NB4 (cell line): ENCODE results near the gene MGA.

Source experiments
- DNase-seq: peaks from one replicate; pipeline ENCODE4 v3.0.0; 2010; ENCODE audit warnings: low read depth
- H3K4me3 ChIP-seq: one replicate; pipeline ENCODE4 v1.5.1; 2011; ENCODE audit warnings: mild to moderate bottlenecking, low read depth, low read length, moderate library complexity
- MYC ChIP-seq: IDR thresholded peaks from 2 replicates; pipeline ENCODE4 v1.6.1; 2011; ENCODE audit warnings: low read depth, low read length
- POLR2A ChIP-seq: IDR thresholded peaks from 2 replicates; pipeline ENCODE4 v1.6.1; 2011; ENCODE audit warnings: mild to moderate bottlenecking; ENCODE audit not compliant: insufficient read length; ENCODE audit errors: extremely low read depth
- TF ChIP-seq, protein P1 (sequence below): IDR thresholded peaks from 2 replicates; pipeline ENCODE4 v1.6.1; 2011; ENCODE audit warnings: low read depth, low read length
- TF ChIP-seq, protein P2 (sequence below): IDR thresholded peaks from one replicate; pipeline ENCODE4 v1.5.1; 2012; ENCODE audit warnings: low read depth, low read length

MGA gene

DNA sequence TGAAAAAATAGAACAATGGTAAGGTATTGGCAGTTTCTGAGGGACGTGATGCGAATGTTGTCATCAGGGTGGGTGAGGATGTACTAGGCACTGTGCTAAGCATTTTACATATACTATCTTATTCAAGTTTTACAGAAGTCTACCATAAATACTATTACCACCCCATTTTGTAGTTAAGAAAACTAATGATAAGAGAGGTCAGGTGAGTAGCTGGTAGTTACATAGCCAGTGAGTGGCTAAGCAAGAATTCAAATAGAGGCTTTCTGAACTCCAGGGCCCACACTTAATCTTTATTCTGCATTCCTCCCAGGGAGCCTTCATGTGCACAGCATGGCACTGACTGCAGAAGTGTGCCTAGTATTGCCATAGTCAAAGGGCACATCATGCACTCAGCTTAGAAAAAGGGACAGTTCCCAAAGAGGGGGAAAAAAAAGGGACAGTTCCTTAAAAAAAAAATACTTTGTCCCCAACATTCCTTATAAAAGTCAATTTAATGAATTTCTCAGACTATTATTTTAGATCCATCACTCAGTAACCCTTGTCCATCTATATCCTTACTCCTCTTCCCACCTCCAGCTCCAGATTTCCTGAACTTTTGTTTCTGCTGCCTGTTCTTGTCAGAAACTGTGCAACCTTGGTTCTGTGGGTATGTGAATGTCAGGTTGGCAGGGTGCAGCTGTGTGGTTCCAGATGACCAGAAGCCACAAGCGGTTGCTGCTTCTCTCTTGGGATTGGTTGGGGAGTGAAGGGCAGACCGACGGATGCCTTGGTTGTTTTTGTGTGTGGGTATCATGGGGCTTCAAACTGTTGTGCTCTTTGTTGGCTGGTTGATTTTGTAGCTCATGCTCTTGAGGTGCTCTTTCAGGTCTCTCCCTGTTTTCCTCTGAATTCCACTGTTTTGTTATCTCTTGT is 122.4 kb downstream of the MGA start:
- TF ChIP-seq POLR2A (no peak), MYC (no peak)
- TF ChIP-seq, protein P1, sequence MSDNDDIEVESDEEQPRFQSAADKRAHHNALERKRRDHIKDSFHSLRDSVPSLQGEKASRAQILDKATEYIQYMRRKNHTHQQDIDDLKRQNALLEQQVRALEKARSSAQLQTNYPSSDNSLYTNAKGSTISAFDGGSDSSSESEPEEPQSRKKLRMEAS = no peak
- TF ChIP-seq, protein P2, sequence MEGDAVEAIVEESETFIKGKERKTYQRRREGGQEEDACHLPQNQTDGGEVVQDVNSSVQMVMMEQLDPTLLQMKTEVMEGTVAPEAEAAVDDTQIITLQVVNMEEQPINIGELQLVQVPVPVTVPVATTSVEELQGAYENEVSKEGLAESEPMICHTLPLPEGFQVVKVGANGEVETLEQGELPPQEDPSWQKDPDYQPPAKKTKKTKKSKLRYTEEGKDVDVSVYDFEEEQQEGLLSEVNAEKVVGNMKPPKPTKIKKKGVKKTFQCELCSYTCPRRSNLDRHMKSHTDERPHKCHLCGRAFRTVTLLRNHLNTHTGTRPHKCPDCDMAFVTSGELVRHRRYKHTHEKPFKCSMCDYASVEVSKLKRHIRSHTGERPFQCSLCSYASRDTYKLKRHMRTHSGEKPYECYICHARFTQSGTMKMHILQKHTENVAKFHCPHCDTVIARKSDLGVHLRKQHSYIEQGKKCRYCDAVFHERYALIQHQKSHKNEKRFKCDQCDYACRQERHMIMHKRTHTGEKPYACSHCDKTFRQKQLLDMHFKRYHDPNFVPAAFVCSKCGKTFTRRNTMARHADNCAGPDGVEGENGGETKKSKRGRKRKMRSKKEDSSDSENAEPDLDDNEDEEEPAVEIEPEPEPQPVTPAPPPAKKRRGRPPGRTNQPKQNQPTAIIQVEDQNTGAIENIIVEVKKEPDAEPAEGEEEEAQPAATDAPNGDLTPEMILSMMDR = no peak
- DNase-seq = peak; percentile 83
- H3K4me3 ChIP-seq = no peak overlapping the region

DNA sequence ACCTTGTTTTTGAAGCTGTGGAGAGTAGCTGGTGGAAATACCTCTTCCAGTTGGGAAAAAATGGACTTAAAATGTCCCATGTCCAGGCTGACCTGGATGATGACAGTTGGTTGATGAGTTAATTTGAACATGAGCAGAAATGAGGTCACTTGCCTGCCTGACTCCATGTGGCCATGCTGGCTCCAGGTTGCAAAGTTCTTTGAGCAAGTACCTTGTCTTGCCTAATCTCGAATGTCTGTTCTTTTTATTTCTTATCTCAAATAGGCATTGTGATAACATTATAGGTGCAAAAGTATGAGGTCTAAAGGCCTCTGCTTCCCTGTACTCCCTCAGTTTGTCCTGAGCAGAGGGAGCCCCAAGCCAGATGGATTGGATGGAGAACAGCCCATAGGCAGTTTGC is 123.1 kb downstream of the MGA start:
- no peak overlapping the region for H3K4me3 ChIP-seq
- TF ChIP-seq POLR2A (no peak), MYC (no peak)
- TF ChIP-seq, protein P1 = no peak
- TF ChIP-seq, protein P2 = no peak
- peak; percentile 40 for DNase-seq

DNA sequence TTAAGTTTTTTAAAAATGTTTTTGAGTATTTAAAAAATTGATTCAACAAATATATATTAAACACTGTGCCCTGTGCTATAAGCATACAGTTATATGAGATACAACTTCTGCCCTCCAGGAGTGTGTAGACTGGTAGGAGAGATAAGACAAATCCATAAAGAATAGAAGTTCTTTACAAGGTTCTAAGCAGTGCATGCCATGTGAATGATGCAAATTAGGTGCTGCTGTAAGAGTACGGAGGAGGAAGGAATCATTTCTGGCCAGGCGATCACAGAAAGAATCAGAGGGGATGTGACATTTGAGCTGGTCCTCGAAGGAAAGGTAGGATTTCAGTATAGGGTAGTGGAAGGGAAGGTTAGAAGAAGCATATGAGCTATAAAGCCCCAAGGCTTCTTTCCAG is 128.1 kb downstream of the MGA start:
- TF ChIP-seq, protein P1 = no peak
- TF ChIP-seq MYC (no peak), POLR2A (no peak)
- TF ChIP-seq, protein P2 = no peak
- no peak overlapping the region for H3K4me3 ChIP-seq
- DNase-seq = no peak

DNA sequence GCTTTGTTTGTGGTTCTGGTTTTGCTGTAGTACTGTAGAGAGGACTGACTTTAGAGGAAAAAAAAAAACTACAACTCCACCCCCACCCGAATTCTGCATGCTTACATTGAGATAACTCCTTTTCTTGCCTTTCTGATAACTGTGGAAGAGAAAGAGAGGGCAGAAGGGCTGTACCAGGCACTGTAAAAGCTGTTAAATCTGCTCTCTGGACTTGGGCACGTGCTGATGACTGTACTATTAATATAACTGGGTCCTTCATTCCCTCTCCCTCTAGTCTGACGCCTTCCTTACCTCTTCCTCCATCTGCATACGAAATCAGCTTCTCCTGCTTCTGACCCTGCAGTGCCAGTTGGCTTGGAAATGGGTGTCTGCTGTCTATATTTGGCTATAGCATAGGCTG is 129.0 kb downstream of the MGA start:
- TF ChIP-seq MYC = no peak
- DNase-seq = no peak

DNA sequence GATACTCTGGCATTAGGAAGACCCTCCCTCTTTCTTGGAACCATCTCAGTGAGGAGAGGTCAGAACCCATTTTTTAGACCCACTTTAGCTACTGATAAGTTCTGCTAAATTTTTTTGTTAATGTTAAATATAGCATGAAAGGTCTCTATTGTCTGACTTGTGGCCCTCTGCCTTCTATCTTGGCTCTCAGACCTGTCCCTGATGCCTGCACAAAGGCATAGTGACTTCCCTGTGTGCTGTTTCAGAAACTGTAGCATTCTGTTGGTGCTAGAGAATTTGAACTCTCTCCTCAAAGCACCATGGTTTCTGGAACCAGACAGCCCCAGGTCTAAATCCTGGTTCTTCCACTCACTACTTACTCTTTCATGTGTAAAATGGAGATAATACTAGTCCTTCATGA is 129.5 kb downstream of the MGA start:
- no peak overlapping the region for H3K4me3 ChIP-seq
- TF ChIP-seq, protein P1 = no peak
- TF ChIP-seq, protein P2 = no peak
- no peak for DNase-seq

More for the DNA sequence above, 129.0 kb downstream of the MGA start:
- H3K4me3 ChIP-seq = no peak overlapping the region

DNA sequence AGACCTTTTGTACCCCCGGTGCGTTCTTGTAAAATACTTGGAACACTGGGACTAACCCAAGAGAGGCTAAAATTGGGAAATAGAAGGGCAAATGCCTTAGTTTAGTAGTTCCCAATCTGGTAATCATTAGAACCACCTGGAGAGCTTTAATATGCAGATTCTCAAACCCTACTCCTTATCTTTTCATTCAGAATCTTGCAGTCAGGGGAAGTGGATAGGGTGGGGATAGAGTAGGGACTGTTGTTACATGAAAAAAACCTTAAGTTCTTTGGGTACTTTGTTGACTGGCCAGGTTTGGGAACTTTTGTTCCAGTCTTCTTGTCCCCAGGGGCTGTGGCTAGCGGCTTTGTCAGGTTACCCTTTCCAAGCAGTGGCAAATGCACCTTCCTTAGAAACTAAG is 130.0 kb downstream of the MGA start:
- DNase-seq = no peak
- TF ChIP-seq, protein P2 = no peak
- TF ChIP-seq, protein P1 = no peak
- TF ChIP-seq MYC = no peak
- no peak for TF ChIP-seq POLR2A
- no peak overlapping the region for H3K4me3 ChIP-seq
